ENCODE data around the gene EPN2. TPM values are rescaled to one million over a fixed set of nuclear protein-coding genes. Genes with fewer than 3 reads are reported as not detected.

Gene EPN2
- total and polyA plus RNA-seq, 4 donors: 5.6 to 23.8 (median 12.2) TPM

DNA sequence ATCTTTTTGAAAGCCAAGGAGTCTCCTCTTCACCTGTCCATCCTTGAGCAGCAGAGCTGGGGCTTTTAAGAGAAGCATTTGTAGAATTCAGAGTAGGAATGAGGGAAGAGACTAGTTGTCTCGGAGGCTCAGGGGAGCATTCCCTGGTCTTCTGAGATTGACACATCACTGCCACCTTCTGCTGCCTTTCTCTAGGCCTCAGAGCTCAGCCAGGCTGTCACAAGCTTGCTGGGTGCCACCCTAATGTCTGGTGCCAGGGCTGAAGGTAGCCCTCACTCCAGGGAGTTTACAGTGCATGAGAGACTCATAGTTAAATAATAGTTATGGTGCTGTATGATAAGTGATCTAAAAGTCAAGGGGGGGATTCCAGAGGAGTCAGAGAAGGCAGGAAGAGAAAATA, 85.7 kb downstream of the EPN2 start:
- DNase-seq (ENCODE audit: low spot score): no peak
- no peak for TF ChIP-seq EGR1 (IDR thresholded peaks at IDR 0.05; ENCODE audit: low read depth in 2 of 2)
- no peak for TF ChIP-seq HNF4G (IDR thresholded peaks at IDR 0.05)
- TF ChIP-seq SP1 (IDR thresholded peaks at IDR 0.05): no peak
- TF ChIP-seq TAF1 (conservative IDR thresholded peaks at IDR 0.05): no peak
- no peak for TF ChIP-seq ATF3 (IDR thresholded peaks at IDR 0.05)
- TF ChIP-seq RXRA (IDR thresholded peaks at IDR 0.05): no peak
- no peak for TF ChIP-seq HNF4A (conservative IDR thresholded peaks at IDR 0.05)
- TF ChIP-seq REST (IDR thresholded peaks at IDR 0.05): no peak
- TF ChIP-seq, protein P1, sequence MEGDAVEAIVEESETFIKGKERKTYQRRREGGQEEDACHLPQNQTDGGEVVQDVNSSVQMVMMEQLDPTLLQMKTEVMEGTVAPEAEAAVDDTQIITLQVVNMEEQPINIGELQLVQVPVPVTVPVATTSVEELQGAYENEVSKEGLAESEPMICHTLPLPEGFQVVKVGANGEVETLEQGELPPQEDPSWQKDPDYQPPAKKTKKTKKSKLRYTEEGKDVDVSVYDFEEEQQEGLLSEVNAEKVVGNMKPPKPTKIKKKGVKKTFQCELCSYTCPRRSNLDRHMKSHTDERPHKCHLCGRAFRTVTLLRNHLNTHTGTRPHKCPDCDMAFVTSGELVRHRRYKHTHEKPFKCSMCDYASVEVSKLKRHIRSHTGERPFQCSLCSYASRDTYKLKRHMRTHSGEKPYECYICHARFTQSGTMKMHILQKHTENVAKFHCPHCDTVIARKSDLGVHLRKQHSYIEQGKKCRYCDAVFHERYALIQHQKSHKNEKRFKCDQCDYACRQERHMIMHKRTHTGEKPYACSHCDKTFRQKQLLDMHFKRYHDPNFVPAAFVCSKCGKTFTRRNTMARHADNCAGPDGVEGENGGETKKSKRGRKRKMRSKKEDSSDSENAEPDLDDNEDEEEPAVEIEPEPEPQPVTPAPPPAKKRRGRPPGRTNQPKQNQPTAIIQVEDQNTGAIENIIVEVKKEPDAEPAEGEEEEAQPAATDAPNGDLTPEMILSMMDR (IDR thresholded peaks at IDR 0.05; ENCODE audit: low read depth, low read length, missing input control): no peak
- TF ChIP-seq, protein P2, sequence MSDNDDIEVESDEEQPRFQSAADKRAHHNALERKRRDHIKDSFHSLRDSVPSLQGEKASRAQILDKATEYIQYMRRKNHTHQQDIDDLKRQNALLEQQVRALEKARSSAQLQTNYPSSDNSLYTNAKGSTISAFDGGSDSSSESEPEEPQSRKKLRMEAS (IDR thresholded peaks at IDR 0.05): no peak
- TF ChIP-seq FOXA1 (IDR thresholded peaks at IDR 0.05): no peak
- TF ChIP-seq NR2F2 (IDR thresholded peaks at IDR 0.05): no peak
- 98% methylated on average over 1 of the region's 1 CpG for WGBS

DNA sequence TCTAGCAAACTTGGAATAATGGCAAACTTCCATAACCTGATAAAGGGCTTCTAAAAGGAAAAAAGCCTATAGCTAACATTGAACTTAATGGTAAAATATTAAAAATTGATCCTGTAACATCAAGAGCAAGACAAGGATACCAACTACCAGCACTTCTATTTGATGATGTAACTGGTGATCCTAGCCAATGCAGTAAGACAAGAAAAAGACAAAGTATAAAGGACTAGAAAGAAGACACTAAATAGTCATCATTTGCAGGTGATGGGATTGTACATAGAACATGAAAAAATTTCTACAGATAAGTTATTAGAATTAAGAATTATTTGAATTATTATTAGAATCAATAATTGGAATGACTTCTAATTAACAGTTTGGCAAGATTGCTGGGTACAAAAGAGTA, 88.4 kb downstream of the EPN2 start:
- peaks cover 0 to 4% (median 0%) of the 10 kb centered on the region in 4 donors for H3K9me3 ChIP-seq (ENCODE audit: control insufficient read depth in 4 of 4, low read length in 3 of 4)
- no peaks in the 10 kb centered on the region for H3K4me1 ChIP-seq (ENCODE audit: control insufficient read depth in 4 of 4, insufficient read depth in 4 of 4, low read length in 3 of 4)
- H3K27ac ChIP-seq (ENCODE audit: low read depth in 1 of 2, low read length in 2 of 2): no peak overlapping the region
- H3K27me3 ChIP-seq (ENCODE audit: control insufficient read depth in 4 of 4, insufficient read depth in 4 of 4, low read length in 3 of 4): no peaks in the 10 kb centered on the region
- no peaks in the 10 kb centered on the region for H3K36me3 ChIP-seq (ENCODE audit: control insufficient read depth in 4 of 4, insufficient read depth in 3 of 4, low read depth in 1 of 4, low read length in 3 of 4)
- H3K4me3 ChIP-seq (ENCODE audit: low read depth in 1 of 3, low read length in 3 of 3): no peak overlapping the region
- no peak for DNase-seq (ENCODE audit: low spot score)
- TF ChIP-seq FOXA2 (IDR thresholded peaks at IDR 0.05) (no peak), ATF3 (IDR thresholded peaks at IDR 0.05) (no peak), JUND (IDR thresholded peaks at IDR 0.05) (no peak), HNF4G (IDR thresholded peaks at IDR 0.05) (no peak), GABPA (IDR thresholded peaks at IDR 0.05 in 1 of 2, conservative IDR thresholded peaks at IDR 0.05 in 1 of 2) (no peak), SP1 (IDR thresholded peaks at IDR 0.05) (no peak), RAD21 (IDR thresholded peaks at IDR 0.05) (no peak), RXRA (IDR thresholded peaks at IDR 0.05) (no peak), HNF4A (conservative IDR thresholded peaks at IDR 0.05) (no peak), YY1 (IDR thresholded peaks at IDR 0.05) (no peak)
- no peak overlapping the region for H3K9ac ChIP-seq (ENCODE audit: low read depth in 1 of 2, low read length in 2 of 2)

More for the DNA sequence above, 85.7 kb downstream of the EPN2 start:
- no peak overlapping the region for H3K9ac ChIP-seq (ENCODE audit: low read depth in 1 of 2, low read length in 2 of 2)
- no peak overlapping the region for H3K27ac ChIP-seq (ENCODE audit: low read depth in 1 of 2, low read length in 2 of 2)
- H3K36me3 ChIP-seq (ENCODE audit: control insufficient read depth in 4 of 4, insufficient read depth in 3 of 4, low read depth in 1 of 4, low read length in 3 of 4): no peaks in the 10 kb centered on the region
- H3K9me3 ChIP-seq (ENCODE audit: control insufficient read depth in 4 of 4, low read length in 3 of 4): peaks cover 0 to 4% (median 0%) of the 10 kb centered on the region in 4 donors
- H3K27me3 ChIP-seq (ENCODE audit: control insufficient read depth in 4 of 4, insufficient read depth in 4 of 4, low read length in 3 of 4): no peaks in the 10 kb centered on the region
- peaks cover 0 to 5% (median 2%) of the 10 kb centered on the region in 4 donors for H3K4me1 ChIP-seq (ENCODE audit: control insufficient read depth in 4 of 4, insufficient read depth in 4 of 4, low read length in 3 of 4)
- H3K4me3 ChIP-seq (ENCODE audit: low read depth in 1 of 3, low read length in 3 of 3): no peak overlapping the region

Measured in liver (tissue), 9 donors.